Upper lobe of left lung (tissue), 6 donors: ENCODE measurements around the gene PTPRN2. TPM values are rescaled to one million over a fixed set of nuclear protein-coding genes. Genes with fewer than 3 reads are reported as not detected.

ENCODE experiments used
- ATAC-seq, 2 donors: fragments of 200-7000 bp; cut with Tn5 transposase; one replicate each; pipeline ENCODE4 v1.9.1; 2022; ENCODE audit warnings: mild to moderate bottlenecking in 2 of 2, moderate library complexity in 2 of 2; ENCODE audit not compliant: low FRiP score in 2 of 2
- DNase-seq, 2 donors: peaks; one replicate each; pipeline ENCODE4 v3.0.0-alpha.2; 2019 to 2020
- H3K27ac ChIP-seq, 4 donors: fragments of 200-600 bp; sonication (generic); one replicate each; pipeline ENCODE4 v1.5.1; 2016 to 2019
- H3K27me3 ChIP-seq, 4 donors: fragments of 200-600 bp; sonication (generic); one replicate each; pipeline ENCODE4 v1.5.1; 2017 to 2019
- H3K36me3 ChIP-seq, 4 donors: fragments of 200-600 bp; sonication (generic); one replicate each; pipeline ENCODE4 v1.5.1; 2016 to 2019
- H3K4me1 ChIP-seq, 4 donors: fragments of 200-600 bp; sonication (generic); one replicate each; pipeline ENCODE4 v1.5.1; 2018 to 2019
- H3K4me3 ChIP-seq, 4 donors: fragments of 200-600 bp; sonication (generic); one replicate each; pipeline ENCODE4 v1.5.1; 2017 to 2019; ENCODE audit warnings: mild to moderate bottlenecking in 2 of 4, moderate library complexity in 1 of 4
- H3K9me3 ChIP-seq, 4 donors: fragments of 200-600 bp; sonication (generic); one replicate each; pipeline ENCODE4 v1.5.1; 2018 to 2019
- CTCF ChIP-seq, 6 experiments: fragments of 450-650 bp in 4 of 6; fragments of 200-600 bp in 2 of 6; sonication (generic) in 2 of 6; IDR thresholded peaks; one replicate each; pipeline ENCODE4 v1.5.1; 2016 to 2019; ENCODE audit warnings: antibody characterized with exemption in 6 of 6
- EP300 ChIP-seq, 4 donors: sonication (generic); formaldehyde crosslinking; IDR thresholded peaks; one replicate each; pipeline ENCODE4 v1.5.1; 2017; ENCODE audit warnings: antibody characterized with exemption in 4 of 4, control low read depth in 2 of 4
- POLR2A ChIP-seq, 4 donors: fragments of 450-650 bp; IDR thresholded peaks; one replicate each; pipeline ENCODE4 v1.5.1; 2016 to 2017; ENCODE audit warnings: antibody characterized with exemption in 4 of 4, mild to moderate bottlenecking in 2 of 4
- POLR2AphosphoS5 ChIP-seq, 2 donors: sonication (generic); formaldehyde crosslinking; IDR thresholded peaks; one replicate each; pipeline ENCODE4 v1.5.1; 2017; ENCODE audit warnings: antibody characterized with exemption in 2 of 2
- WGBS, 2 donors: methylation state at CpG; one replicate each; pipeline ENCODE4 v1.1.5; 2017 to 2018; 5-methylcytosine and 5-hydroxymethylcytosine counted together
- total RNA-seq, 6 donors: library from RNA; depleted of rRNA in 4 of 6; stranded (reverse); fragments of >200 nt in 4 of 6; gene quantifications; one replicate each; pipeline versions ENCODE4 v1.1.0 to v1.2.1, GENCODE V29; 2016 to 2021
- donor health status: DM: no; HTN: no; CAD: no; lungs with moderate emphysema.
- donor health status: DM: no; HTN: yes; CAD: no; lungs with severe emphysema.

PTPRN2 gene
- total RNA-seq, 6 donors from 2014 or later: 3.3 to 7.9 (median 5.2) TPM

DNA sequence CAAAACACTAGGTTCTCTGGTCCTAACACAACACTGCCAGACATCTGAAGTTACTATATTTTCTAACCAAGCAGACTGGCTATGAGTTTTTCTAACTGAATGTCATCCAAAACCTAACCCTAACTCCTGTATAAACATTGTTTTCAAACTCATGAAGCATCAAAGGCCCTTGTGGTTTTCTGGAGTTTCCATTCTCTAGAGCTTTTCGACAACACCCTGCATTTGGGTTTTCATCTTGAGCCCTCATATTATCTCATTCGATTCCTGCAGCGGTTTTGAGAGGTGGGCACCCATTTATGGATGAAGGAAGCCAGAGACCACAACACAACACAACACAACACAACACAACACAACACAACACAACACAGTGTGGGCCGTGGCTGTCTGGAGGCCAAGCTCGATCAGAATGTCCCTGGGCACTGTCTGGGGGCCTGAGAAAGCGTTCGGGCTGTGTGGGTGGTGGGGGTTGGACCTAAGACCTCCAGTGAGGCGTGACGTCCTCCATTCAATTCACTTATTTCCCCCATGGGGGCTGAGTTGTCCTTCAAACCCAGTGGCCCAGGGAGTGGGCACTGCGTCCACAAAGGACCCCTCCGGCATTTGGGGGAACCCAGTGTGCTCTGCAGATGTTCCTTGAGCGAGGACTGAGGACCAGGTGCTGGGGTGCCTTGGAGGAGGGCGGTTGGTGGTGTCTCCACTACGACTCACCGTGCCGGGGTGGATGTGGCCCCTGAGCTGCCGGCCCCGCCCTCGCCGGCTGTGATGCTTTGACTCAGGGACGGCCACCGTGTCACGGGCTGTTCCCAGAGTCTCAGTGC lies 760.4 kb downstream of the PTPRN2 start:
- H3K4me1 ChIP-seq: no peaks in the 10 kb centered on the region
- H3K36me3 ChIP-seq: no peaks in the 10 kb centered on the region
- no peak overlapping the region for H3K4me3 ChIP-seq
- TF ChIP-seq EP300 (IDR thresholded peaks at IDR 0.05): no peak
- no peak for TF ChIP-seq CTCF (IDR thresholded peaks at IDR 0.05)
- no peak for TF ChIP-seq POLR2A (IDR thresholded peaks at IDR 0.05)
- no peak for TF ChIP-seq POLR2AphosphoS5 (IDR thresholded peaks at IDR 0.05)
- H3K27me3 ChIP-seq: no peaks in the 10 kb centered on the region
- ATAC-seq (no peak), DNase-seq (no peak)
- H3K27ac ChIP-seq: no peak overlapping the region
- WGBS, 2 donors: 86 to 91% methylated on average over 18 to 23 of the region's 23 CpGs
- H3K9me3 ChIP-seq: no peaks in the 10 kb centered on the region

- no peak for DNase-seq
These were observed 761.1 kb downstream of the PTPRN2 start for GRCh38 chr7:157826566-157826965.

DNA sequence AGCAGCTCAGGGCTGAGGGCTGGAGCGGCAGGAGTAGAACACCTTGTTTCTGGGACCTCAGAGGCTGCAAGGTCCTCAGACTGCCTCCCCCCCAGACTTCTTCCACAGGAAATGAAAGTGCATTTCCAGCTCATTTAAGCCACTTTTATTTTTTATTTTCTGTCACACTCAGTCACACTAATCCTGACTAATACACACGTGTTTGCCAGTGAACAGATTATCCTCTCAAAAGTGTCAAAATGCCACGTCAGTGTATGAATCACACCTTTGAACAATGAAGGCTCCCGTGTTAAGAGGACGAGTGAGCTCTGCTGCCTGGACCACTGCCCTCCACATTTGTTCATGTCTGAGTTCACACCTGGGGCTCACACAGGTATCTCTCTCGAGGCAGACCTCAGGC lies 762.3 kb downstream of the PTPRN2 start:
- Histone ChIP-seq H3K27ac (no peak overlapping the region), H3K4me1 (no peaks in the 10 kb centered on the region), H3K27me3 (no peaks in the 10 kb centered on the region), H3K36me3 (no peaks in the 10 kb centered on the region), H3K9me3 (no peaks in the 10 kb centered on the region), H3K4me3 (no peak overlapping the region)
- no peak for TF ChIP-seq POLR2A (IDR thresholded peaks at IDR 0.05)
- no peak for TF ChIP-seq EP300 (IDR thresholded peaks at IDR 0.05)
- no peak for TF ChIP-seq POLR2AphosphoS5 (IDR thresholded peaks at IDR 0.05)
- no peak for TF ChIP-seq CTCF (IDR thresholded peaks at IDR 0.05)
- DNase-seq (no peak), ATAC-seq (no peak)
- WGBS, 2 donors: 57 to 69% methylated on average over 6 of the region's 6 CpGs

More at GRCh38 chr7:157826566-157826965, 761.1 kb downstream of the PTPRN2 start:
- Histone ChIP-seq H3K4me1 (no peaks in the 10 kb centered on the region), H3K4me3 (no peak overlapping the region), H3K9me3 (no peaks in the 10 kb centered on the region), H3K36me3 (no peaks in the 10 kb centered on the region), H3K27ac (no peak overlapping the region), H3K27me3 (no peaks in the 10 kb centered on the region)
- 94 to 95% methylated on average over 7 to 16 of the region's 17 CpGs for WGBS, 2 donors
- no peak for ATAC-seq
- TF ChIP-seq POLR2A (IDR thresholded peaks at IDR 0.05): no peak
- no peak for TF ChIP-seq EP300 (IDR thresholded peaks at IDR 0.05)
- TF ChIP-seq POLR2AphosphoS5 (IDR thresholded peaks at IDR 0.05): no peak
- no peak for TF ChIP-seq CTCF (IDR thresholded peaks at IDR 0.05)

GRCh38 chr7:157824819-157825121 lies 762.9 kb downstream of the PTPRN2 start:
- no peak overlapping the region for H3K4me3 ChIP-seq
- H3K27ac ChIP-seq: no peak overlapping the region
- H3K4me1 ChIP-seq: no peaks in the 10 kb centered on the region
- no peak for DNase-seq
- no peak for TF ChIP-seq POLR2A (IDR thresholded peaks at IDR 0.05)
- no peak for TF ChIP-seq CTCF (IDR thresholded peaks at IDR 0.05)
- TF ChIP-seq EP300 (IDR thresholded peaks at IDR 0.05): no peak
- TF ChIP-seq POLR2AphosphoS5 (IDR thresholded peaks at IDR 0.05): no peak
- H3K27me3 ChIP-seq: no peaks in the 10 kb centered on the region
- 77 to 78% methylated on average over 3 to 8 of the region's 8 CpGs for WGBS, 2 donors
- no peaks in the 10 kb centered on the region for H3K9me3 ChIP-seq
- no peak for ATAC-seq
- H3K36me3 ChIP-seq: no peaks in the 10 kb centered on the region
